Measurements from ENCODE around the gene NFIB. TPM values are rescaled to one million over a fixed set of nuclear protein-coding genes. Genes with fewer than 3 reads are reported as not detected.

The NFIB gene
- total and polyA plus RNA-seq, 2 donors (not counting 3 experiments of a cell fraction or from before 2014, with no cell fraction given): 26.4 to 174 TPM

GRCh38 chr9:14240537-14240936 is 73.4 kb downstream of the NFIB start:
- BruUV-seq (replicated peaks): no TSS peak
- POLR2A ChIA-PET: no interaction called here
- H3K4me3 ChIP-seq (replicated peaks in 1 of 3; ENCODE audit: insufficient read depth in 1 of 3, low read depth in 1 of 3, low read length in 3 of 3): no peak overlapping the region

More at GRCh38 chr9:14240537-14240936, 73.4 kb downstream of the NFIB start:
- TF ChIP-seq POLR2AphosphoS5 (IDR thresholded peaks at IDR 0.05; ENCODE audit: insufficient read depth, low read depth, low read length) (no peak), POLR2A (IDR thresholded peaks at IDR 0.05; ENCODE audit: low read depth, low read length) (no peak), EZH2 (IDR thresholded peaks at IDR 0.05; ENCODE audit: borderline replicate concordance, low read depth, low read length, severe bottlenecking) (no peak), MAX (IDR thresholded peaks at IDR 0.05; ENCODE audit: insufficient read depth, insufficient read length) (no peak), JUN (IDR thresholded peaks at IDR 0.05; ENCODE audit: borderline replicate concordance, insufficient read depth, insufficient read length, low read depth) (no peak), GATA2 (IDR thresholded peaks at IDR 0.05; ENCODE audit: insufficient read depth, insufficient read length, low read depth, low read length) (no peak), MYC (IDR thresholded peaks at IDR 0.05; ENCODE audit: low read depth, low read length) (no peak), FOS (IDR thresholded peaks at IDR 0.05; ENCODE audit: borderline replicate concordance, insufficient read depth, low read length) (no peak)
- TF ChIP-seq, protein P1, sequence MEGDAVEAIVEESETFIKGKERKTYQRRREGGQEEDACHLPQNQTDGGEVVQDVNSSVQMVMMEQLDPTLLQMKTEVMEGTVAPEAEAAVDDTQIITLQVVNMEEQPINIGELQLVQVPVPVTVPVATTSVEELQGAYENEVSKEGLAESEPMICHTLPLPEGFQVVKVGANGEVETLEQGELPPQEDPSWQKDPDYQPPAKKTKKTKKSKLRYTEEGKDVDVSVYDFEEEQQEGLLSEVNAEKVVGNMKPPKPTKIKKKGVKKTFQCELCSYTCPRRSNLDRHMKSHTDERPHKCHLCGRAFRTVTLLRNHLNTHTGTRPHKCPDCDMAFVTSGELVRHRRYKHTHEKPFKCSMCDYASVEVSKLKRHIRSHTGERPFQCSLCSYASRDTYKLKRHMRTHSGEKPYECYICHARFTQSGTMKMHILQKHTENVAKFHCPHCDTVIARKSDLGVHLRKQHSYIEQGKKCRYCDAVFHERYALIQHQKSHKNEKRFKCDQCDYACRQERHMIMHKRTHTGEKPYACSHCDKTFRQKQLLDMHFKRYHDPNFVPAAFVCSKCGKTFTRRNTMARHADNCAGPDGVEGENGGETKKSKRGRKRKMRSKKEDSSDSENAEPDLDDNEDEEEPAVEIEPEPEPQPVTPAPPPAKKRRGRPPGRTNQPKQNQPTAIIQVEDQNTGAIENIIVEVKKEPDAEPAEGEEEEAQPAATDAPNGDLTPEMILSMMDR (IDR thresholded peaks at IDR 0.05; ENCODE audit: extremely low read depth in 1 of 2, insufficient read depth in 1 of 2, low read depth in 1 of 2, low read length in 2 of 2): no peak
- H3K36me3 ChIP-seq (ENCODE audit: control insufficient read depth in 2 of 2, extremely low read depth in 1 of 2, insufficient read depth in 2 of 2, low read length in 2 of 2): no peaks in the 10 kb centered on the region
- H4K20me1 ChIP-seq (replicated peaks; ENCODE audit: control insufficient read depth, extremely low read depth, insufficient read depth, low read length): no peaks in the 10 kb centered on the region
- DNase-seq (ENCODE audit: low read depth, low spot score) (peak; percentile 61), FAIRE-seq (no peak)
- no peaks in the 10 kb centered on the region for H3K27me3 ChIP-seq (ENCODE audit: control insufficient read depth in 2 of 2, insufficient read depth in 2 of 2, low read length in 2 of 2)
- peak overlapping the region; percentile 97 for H3K27ac ChIP-seq (ENCODE audit: insufficient read depth, low read depth, low read length)
- dilution Hi-C loops (cut with MboI; ENCODE audit: extremely low pct_ligation_motif_present, low sequenced_read_pairs): no loop called here
- H3K9ac ChIP-seq (replicated peaks; ENCODE audit: extremely low read depth, insufficient read depth, low read length): no peak overlapping the region
- intact Hi-C loops (cut with micrococcal nuclease): no loop called here
- peak overlapping the region; percentile 28 for H3K4me2 ChIP-seq (ENCODE audit: insufficient read depth, low read length)
- no peaks in the 10 kb centered on the region for H3K9me3 ChIP-seq (replicated peaks; ENCODE audit: control insufficient read depth, insufficient read depth, low read length)
- peaks cover 74% of the 10 kb centered on the region for H3K79me2 ChIP-seq (ENCODE audit: control insufficient read depth, insufficient read depth, low read length)
- no peaks in the 10 kb centered on the region for H3K9me1 ChIP-seq (replicated peaks; ENCODE audit: control insufficient read depth, extremely low read depth, insufficient read depth, low read length)
- H2AFZ ChIP-seq (ENCODE audit: low read depth, low read length): no peak overlapping the region
- CTCF ChIA-PET: interaction anchor here (0.9 to 1.8 kb wide), 7 partner anchors 11 to 193 kb away, joined by 3 to 8 read pairs (median 4); no protein-coding TSS in a partner anchor
- H3K4me1 ChIP-seq (ENCODE audit: control insufficient read depth, extremely low read depth, insufficient read depth, low read length): peaks cover 85% of the 10 kb centered on the region

All from endothelial cell of umbilical vein (primary cell).